CD4-positive, alpha-beta T cell treated with Interleukin-17A for 1 hour (primary cell): ENCODE measurements around the gene NR3C2.

ENCODE experiments used
- DNase-seq: peaks from one replicate; pipeline ENCODE4 v3.0.0-alpha.2; 2020

NR3C2 gene

DNA sequence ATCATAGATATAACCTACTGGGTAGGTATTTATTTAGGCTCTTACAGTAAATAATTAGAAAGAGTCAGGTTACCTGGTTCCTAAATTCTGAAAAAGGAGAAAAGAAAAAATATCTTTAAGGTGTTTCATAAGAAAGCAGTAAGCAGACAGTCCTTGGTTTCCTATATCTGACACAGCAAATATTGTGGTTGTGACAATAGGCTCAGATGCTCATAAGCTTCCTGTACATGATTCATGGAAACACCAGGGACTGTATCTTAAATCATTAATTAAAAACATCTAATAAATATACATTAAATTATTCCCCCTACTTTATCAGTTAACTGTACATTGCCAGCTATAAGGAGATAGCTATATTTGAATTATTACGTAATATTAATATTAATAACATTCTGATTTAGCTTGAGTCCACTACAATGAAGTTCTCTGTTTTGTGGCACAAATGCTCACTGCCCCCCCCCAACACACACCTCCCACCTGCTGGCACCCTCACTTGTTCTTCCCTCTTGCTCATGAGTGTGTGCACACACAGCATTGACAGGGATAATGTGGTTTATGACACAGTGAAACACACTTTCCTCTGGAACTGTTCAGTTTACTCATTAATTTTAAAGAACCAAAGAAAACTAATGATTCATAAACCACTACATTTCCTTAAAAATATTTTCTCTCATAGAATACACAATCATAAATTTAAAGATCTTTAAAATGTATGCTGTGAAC lies 187.4 kb downstream of the NR3C2 start:
- no peak for DNase-seq

DNA sequence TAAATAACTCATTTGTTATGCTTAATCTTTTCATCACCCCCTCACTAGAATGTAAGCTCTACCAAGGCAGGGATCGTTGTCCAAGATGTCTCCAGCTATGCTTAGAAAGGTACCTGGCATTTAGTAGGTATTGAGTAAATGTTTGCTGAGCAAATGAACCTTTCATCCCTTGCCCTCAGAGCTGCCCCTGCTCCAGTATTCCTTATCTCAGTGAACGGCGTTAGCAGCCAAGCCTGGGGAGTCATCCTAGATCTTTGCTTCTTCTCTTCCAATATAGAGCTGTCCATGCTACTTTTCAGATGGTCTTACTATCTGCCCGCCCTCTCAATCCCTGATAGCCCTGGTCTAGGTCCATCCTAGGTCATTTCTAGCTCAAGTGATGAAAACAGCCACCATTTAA lies 188.4 kb downstream of the NR3C2 start:
- no peak for DNase-seq

DNA sequence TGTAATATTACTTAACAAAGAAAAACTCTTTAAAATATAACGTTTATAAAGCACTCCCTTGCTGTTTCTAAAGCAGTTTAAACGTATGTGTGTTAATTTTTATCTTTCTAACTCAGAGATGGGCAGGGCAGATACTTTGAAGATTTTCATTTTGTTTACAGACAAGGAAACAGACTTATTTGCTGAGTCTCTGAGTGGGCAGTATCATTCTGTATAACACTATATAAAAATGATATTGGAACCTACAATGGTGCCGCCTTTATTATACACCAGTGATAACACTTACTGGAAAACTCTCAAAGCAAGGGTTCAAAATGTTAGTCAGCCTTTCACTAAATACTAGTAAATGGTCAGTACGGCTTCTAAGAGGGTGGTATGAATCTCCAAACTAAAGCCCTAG lies 193.4 kb downstream of the NR3C2 start:
- no peak for DNase-seq

DNA sequence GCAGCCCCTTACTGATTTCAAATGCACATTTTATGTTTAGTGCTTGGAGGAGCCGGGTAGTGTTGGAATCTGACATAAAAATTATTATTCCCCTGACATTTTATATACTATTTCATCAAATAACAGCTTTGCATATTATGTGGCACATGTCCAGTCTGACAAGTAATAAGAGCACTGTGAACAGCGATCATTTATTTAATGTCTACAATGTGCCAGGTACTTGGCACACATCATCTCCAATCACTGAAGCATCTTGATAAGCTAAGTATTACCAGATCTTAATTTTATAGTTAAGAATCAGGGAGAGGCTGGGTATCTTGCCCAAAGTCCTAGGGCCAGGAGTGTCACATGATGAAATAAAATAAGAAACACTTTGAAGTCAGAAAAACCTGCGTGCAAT lies 197.2 kb downstream of the NR3C2 start:
- no peak for DNase-seq

DNA sequence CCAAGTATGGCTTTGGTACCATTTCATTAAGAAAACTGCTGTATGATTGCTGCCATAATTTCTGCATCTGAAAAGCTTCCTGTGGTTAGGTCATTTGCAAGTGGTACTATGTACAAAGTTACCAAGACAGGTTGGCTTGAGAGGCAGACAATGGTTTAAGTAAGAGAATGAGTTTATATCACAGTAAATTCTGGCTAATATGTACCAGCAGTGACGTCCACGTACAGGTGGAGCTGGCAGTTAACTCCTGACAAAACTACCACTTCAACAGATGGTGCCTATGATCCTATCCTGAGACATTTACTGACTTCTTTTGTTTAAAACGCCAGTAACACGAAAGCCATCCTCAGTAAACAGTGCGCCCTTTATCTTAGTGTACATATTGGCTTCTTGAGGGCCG lies 198.4 kb downstream of the NR3C2 start:
- DNase-seq = no peak

DNA sequence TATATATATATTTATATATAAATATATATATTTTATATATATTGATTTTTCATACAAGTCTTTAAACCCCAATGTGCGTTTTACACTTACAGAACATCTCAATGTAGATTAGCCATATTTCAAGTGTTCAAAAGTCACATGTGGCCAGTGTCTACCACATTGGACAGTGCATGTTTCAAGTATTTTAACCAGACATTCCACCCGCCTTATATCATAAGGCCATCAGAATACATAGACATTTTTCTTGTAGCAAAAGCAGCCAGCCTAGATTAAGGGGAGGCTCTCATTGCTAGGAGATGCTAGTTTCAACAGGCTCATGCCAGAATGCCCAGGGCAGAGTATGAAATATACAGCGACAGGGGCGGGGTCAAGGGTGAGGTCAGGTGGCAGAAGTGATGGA lies 202.0 kb downstream of the NR3C2 start:
- no peak for DNase-seq

DNA sequence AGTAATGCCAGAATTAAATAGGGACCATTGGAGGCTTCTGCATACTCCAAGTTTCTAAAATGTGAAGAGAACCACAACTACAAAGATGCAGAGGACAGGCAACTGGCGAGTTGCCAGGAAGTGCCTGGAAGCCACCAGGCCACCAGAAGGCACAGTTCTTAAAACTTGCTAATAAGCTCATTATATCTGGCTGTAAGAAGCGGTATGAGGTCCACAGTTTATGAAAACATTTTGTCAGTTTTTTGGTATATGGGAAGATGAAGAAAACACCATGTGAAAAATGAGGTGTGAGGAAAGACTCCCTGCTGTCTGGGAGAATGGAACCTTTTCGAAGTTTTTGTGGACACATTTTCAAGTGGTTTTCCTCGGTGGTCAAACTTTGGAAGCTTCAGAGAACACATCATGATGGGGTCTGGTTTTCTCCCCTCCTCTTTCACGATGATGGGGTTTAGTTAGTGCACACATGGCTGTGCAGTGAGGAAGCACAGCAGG lies 202.7 kb downstream of the NR3C2 start:
- DNase-seq = no peak

DNA sequence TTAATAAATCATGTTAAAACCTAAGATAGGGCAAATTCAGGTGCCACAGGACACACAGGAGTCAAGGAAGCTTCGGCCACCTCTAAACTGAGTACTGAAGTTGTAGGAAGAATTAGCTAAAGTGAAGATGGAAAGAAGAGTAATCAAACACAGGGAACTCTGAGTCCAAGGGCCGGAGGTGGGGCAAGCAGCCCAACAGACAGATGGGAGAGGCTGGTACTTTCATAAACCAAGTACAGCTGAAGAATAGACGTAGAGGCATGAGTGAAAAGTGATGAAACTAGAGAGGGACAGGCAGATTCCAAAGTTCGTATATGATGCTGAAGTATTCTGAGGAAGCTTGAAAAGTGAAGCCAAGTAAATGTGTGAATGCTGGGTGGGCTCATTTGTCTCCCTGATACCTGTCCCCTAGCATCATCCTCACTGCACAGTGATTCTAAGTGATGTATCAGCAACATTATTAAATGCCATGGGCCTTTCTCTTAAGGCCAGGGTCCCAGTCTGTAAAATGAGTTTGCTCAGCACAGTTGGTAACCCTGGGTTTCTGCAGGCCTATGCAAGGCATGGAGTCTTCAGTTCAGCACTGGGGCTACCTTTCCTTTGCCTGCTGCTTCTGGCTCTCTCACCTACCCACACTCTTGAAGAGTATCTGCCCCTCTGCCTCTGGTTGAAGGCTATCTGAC lies 203.3 kb downstream of the NR3C2 start:
- no peak for DNase-seq

DNA sequence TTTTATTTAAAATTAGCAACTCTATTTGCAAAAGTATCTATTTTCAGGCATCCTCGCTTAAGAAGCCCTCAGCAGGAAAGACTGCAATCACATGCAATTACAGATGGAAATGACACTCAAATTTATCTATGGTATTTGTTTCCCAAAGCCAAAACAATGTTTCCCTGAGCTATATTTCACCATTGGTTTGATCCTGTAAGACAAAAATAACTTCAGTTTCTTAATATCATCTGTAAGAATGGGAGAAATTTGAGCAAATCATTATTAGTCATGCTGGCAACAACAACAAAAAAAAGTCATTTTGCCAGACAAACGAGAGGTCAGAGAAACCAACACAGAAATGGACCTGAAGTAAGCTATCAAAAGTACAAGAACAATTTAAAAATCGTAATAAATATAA lies 204.1 kb downstream of the NR3C2 start:
- DNase-seq = no peak

DNA sequence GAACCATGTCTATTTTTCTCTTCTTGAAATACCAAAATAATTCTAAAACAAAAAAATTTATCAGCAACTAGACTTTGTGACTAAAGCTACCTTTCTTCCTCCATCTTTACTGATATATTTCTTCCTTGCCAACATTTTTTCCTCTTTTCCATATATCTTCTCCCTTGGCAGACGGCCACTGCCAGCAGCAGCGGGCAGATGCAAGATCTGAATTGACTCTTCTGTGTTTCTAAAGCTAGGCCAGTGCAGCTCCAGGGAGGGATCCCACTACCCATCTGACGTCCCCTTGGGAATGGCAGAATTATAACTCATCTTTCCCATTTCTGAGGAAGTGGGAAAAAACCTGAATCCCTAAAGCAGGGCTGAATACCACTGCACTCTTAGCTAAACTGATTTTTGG lies 206.4 kb downstream of the NR3C2 start:
- no peak for DNase-seq

DNA sequence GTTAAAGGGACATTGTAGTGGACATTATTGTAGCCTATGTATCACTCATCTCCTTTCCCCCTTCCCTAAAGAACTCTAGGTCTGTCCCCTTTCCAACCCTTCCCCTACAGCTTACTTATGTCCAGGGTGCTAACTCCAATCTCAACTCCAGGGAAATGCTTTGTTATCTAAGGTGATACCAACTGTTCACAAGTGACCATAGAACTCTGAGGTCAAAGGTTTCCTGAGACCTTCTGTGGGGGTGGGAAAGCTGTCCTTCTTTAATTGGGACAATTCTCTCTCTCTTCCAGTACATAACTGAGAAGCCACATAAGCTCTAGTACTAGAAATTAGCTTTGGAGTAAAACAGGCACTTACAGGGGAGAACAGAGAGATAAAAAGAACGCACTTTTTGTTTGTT lies 212.4 kb downstream of the NR3C2 start:
- no peak for DNase-seq

DNA sequence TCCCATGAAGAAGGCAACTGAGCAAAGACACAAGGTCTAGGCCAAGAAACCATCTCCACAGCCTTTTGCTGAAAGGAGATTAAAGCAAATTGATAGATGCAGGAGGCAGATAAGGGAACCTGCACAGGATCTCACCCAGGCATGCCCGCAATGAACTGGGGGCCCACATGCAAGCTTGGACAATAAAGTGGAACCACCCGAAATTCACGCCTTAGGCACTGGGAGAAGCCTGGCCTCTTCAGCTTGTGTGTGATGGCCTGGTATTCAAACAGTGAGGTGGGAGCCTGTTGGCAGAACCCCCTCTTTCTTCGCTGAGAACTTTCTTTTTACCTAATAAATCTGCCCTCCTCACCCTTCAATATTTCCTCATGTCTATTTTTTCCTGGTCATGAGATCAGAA lies 213.2 kb downstream of the NR3C2 start:
- DNase-seq = no peak

DNA sequence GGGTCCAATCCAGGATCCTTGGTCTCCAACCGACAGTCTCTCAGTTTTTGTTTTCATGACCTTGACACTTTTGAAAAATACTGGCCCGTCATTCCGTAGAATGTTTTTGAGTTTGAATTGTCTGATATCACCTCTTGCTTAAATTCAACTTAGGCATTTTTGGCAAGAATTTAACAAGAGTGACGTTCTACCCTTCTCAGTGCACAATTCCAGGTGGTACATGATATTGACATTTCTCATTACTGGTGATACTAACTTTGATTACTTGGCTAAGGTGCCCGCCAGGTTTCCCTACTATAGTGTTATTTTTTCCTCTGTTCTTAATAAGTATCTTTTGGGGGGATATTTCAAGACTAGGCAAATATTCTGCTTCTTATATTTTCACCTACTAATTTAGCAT lies 215.1 kb downstream of the NR3C2 start:
- DNase-seq = no peak

DNA sequence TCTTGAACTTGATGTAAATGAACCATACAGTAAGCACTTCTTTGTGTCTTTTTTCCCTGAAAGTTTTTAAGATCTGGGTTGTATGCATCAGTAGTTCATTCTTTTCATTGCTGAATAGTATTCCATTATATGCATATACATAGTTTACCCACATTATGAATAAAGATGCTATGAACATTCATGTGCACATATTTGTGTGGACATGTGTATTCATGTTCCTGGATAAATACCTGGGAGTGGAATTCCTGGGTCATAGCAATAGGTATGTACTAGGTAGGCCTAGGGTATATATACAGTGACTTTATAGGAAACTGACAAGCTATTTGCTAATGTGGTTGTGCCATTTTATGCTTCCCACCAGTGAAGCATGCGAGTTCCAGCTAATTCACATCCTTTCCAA lies 215.9 kb downstream of the NR3C2 start:
- no peak for DNase-seq

DNA sequence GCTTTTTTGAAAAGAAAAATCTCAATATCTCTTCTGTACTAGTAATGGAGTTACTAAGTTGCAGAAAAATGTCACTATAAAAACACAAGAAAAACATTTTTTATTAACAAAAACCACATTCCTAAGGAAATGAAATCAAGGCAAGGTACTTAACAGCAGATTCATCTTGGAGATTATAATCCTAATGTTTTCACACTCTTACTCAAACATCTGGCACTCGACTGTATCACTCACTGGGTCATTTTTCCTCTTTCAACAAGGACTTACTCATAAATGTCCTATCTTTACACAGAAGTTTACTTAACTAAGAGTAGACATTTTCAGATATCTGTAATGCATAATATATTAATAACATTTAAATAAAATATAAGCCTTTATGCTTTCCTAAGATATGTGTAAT lies 216.6 kb downstream of the NR3C2 start:
- no peak for DNase-seq

DNA sequence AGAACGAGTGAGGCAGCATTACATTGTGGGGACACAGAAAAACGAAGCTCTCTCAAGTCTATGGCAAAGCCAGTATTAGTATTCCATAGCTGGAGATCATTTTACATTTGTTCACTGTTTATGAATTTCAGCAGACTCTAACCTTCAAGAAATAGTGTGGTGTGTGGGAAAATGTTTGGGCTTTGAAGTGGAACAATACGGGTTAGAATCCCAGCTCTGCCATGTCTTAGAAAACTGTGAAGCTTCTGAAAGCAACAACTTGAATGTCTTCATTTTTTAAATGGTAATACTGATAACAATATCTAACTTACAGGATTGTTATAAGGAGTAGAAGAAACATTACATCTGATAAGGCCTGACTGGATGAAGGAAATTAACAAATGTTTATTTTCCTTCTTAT lies 217.7 kb downstream of the NR3C2 start:
- DNase-seq = no peak

DNA sequence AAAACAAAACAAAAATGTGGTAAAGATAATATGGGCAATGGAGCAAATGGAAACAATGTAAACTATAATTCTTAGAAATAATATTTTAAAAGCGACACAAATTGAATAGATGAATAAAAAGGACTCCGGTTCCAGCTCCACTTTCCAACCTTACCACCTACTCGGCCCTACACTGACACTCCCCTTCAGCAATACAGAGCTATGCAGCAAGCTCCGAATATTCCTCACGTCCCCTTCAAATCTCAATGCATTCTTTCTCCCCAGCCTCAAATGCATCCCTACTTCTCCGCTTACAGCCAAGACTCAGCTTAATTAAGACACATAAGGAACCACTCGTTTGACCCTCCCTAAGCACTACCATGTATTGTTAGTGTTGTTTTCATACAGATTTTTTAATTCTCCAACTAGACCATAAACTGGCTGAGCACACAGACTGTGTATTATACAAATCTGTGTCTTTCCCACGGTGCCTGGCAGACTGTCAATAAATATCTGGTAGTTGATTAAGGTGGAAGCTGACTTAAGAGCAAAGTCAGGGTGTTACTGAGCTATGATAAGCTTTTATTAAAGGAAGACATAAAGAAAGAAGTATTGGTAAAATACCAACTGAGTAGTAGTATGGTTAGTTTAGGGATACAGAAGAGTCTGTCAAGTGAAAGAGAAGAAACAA lies 219.1 kb downstream of the NR3C2 start:
- DNase-seq = no peak

DNA sequence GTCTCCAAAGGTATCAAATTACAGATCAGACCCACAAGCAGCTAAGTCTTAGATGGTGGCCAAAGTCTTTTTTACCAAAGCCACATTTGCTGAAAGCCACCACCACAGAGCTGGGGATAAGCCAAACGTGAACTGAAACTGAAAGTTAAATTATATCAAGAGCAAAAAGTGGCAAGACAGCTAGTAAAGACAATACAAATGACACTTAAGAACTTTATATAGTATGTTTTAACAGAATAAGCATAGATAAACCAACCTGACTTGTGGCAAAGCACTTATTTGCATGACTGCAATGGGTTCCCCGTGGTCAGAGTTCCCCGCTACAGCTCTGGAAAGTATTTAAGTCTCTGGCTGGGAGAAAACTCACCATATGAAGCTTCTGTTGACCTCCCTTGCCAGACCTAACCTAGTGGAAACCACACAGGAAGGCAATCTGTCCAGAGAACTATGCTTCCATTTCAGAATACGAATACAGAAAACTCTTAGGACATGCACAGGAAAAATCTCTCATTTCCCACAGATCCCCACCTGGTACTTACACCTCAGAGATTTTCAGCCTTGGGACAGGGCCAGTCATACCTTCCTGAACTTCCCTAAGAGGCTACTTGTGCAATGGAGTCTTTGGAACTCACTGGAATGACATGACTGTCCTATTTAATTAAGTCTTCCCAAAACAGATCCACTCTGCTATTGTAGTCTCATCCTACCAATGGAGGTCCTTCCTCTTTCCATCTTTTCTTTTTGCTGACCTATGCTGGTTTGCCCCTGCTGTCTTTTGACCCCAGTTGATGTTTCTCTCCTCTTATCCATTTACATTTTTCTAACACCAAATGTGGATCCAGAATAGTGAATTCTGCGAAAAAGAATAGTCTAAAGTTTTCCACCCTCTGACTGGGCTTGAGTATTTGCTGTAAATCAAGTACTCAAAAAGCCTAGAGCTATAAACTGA lies 225.1 kb downstream of the NR3C2 start:
- peak; percentile 53 for DNase-seq

DNA sequence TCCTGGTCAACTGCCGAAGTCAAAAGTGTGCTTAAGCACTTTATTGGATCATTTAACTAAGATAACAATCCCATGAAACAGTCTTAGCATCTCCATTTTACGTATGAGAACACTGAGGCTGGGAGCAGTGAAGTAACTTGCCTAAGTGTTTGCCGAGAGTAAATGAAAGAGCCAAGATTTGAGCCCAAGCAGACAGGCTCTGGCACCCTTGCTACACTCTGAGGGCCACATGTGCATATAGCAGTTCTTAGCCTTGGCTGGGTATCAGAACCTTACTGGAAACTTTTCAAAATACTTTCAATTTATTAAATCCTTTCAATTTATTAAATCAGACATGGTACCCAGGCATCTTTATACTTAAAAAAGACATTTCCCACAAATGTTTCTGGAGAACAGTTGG lies 225.9 kb downstream of the NR3C2 start:
- no peak for DNase-seq

DNA sequence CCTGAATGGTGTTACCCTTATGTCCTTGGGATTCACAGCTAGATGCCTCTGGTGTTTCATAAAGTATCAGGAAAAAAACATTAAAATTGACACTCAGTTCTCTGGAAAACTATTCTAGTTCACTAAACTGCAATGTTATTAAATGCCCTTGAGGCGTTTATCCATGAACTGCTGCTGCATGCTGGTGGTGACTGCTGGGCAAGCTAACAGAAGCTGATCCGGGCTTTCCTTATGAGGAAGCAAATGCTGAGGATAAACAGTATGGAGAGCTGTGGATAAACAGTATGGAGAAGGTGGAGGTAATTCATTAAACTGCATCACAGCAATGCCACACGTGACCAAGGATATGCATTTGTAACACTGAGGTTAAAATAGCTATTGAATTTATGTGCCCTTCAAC lies 227.0 kb downstream of the NR3C2 start:
- no peak for DNase-seq

DNA sequence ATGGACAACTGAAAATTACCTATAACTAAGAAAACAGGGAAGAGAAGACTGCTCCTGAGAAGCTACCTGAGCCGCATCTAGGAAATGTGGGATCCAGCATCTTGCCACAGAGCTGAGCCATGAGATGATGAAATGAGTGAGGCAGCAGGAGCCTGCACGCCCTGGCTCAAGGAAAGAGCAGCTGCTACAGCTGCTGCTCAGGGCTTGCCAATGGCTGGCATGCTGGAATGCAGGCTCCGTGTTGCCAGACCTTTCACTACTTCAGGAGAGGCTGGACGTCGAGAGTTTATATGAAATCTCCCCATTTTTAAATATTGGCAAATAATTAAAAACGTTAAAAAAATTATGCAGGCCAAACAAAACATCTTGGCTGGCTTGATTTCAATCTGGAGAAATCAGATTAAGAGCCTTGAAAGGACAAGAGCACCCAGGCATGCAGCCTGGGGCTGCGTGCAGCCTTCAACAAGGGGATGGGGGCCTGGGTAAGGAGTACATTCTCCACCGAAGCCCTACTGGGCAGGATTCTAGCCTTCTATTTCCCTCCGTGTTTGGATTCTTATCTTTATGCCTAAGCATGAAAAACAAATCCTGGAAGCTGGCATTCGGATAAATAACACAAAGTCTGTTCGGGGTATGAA lies 227.6 kb downstream of the NR3C2 start:
- no peak for DNase-seq

DNA sequence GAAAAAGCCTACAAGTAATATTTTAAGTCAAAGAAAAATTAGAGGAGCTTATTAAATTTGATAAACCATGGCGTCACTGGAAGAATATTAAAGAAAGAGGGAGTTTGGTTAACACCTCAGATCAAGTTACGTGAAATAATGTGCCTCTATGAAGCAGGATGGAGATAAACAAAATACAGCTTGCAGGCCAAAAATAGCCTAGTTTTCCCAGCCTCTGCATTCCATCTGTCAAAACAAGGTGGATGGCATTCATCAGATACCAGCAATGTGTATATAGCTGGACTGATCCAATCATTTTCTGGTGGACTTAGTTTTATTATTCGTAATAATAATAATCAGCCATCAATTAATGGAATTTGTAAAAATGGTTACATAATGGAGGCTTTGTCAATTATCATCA lies 230.7 kb downstream of the NR3C2 start:
- no peak for DNase-seq

DNA sequence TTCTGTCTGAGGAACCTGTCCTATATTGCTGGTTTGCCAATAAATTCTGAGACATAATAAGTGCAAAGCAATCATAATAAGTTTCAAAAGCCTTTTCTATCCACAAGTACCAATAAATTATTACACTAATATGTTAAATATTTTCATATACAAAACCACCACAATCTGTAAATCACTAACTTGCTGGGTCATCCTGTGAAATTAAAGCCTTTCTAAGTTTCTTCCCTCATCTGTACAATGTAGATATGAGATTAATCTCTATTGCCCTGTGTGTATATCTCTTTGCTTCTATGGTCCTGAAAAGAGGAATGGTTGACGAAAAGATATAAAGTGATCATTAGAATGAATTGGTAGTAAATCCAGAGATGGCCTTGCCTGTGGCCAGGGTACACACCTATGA lies 231.6 kb downstream of the NR3C2 start:
- no peak for DNase-seq
